KBM-7 (cell line): ENCODE data around the gene ADCY4.
"Not testable (repeated sequence)": the region's sequence is repeated elsewhere in the genome, so short reads cannot be mapped to it uniquely, and the experiment has no call there.

ENCODE experiments used
- DNase-seq: peaks from one replicate; pipeline ENCODE4 v3.0.0-alpha.2; 2015
- in situ Hi-C: fragments of 300-500 bp; cut with MboI; formaldehyde crosslinking; loops from 2 replicates; pipeline ENCODE4 v1.14.3; 2020; ENCODE audit warnings: low sequenced_read_pairs, low pct_unique_long_range_greater_than_20kb, mixed read lengths

ADCY4 gene

GRCh38 chr14:24368212-24368561 is 33.3 kb upstream of the ADCY4 start:
- no peak for DNase-seq
- in situ Hi-C loops: no loop called here

GRCh38 chr14:24367514-24368211 is 32.8 kb upstream of the ADCY4 start, which contains the start of gene NFATC4:
NFATC4 (plus strand) TSS chr14:24368184; CDS start chr14:24368341, 157 bp downstream.
- in situ Hi-C loops: no loop called here
- no peak for DNase-seq

GRCh38 chr14:24366721-24367513 is 32.0 kb upstream of the ADCY4 start:
- no peak for DNase-seq
- in situ Hi-C loops: no loop called here

- in situ Hi-C loops: no loop called here
- DNase-seq: no peak
Observed at GRCh38 chr14:24366413-24366720, 31.5 kb upstream of the ADCY4 start.

- in situ Hi-C loops: no loop called here
- peak; percentile 96 for DNase-seq
Observed at GRCh38 chr14:24365600-24366412, 30.9 kb upstream of the ADCY4 start.

- DNase-seq: no peak
- in situ Hi-C loops: no loop called here
Observed at GRCh38 chr14:24364841-24365240, 30.0 kb upstream of the ADCY4 start.

- in situ Hi-C loops: no loop called here
- no peak for DNase-seq
Observed at GRCh38 chr14:24363401-24363800, 28.5 kb upstream of the ADCY4 start.

GRCh38 chr14:24362241-24362960 is 27.5 kb upstream of the ADCY4 start:
- in situ Hi-C loops: no loop called here
- no peak for DNase-seq

- in situ Hi-C loops: no loop called here
- no peak for DNase-seq
Observed at GRCh38 chr14:24361326-24361725, 26.5 kb upstream of the ADCY4 start.

- in situ Hi-C loops: no loop called here
- DNase-seq: no peak
Observed at GRCh38 chr14:24360281-24360680, 25.4 kb upstream of the ADCY4 start.

GRCh38 chr14:24356208-24356607 is 21.3 kb upstream of the ADCY4 start:
- in situ Hi-C loops: no loop called here
- DNase-seq: no peak

GRCh38 chr14:24355009-24355408 is 20.1 kb upstream of the ADCY4 start:
- in situ Hi-C loops: no loop called here
- DNase-seq: no peak

- DNase-seq, in situ Hi-C loops: not testable (repeated sequence)
Observed at GRCh38 chr14:24354482-24354825, 19.6 kb upstream of the ADCY4 start.

- no peak for DNase-seq
- in situ Hi-C loops: no loop called here
Observed at GRCh38 chr14:24353559-24354481, 18.9 kb upstream of the ADCY4 start.

GRCh38 chr14:24351517-24351916 is 16.6 kb upstream of the ADCY4 start:
- in situ Hi-C loops: no loop called here
- DNase-seq: no peak

- in situ Hi-C loops: loop anchor here (25.0 kb wide), 1 partner anchor 338 kb away; no protein-coding TSS in a partner anchor
- no peak for DNase-seq
Observed at GRCh38 chr14:24349742-24350141, 14.9 kb upstream of the ADCY4 start.

GRCh38 chr14:24348186-24348585 is 13.3 kb upstream of the ADCY4 start:
- no peak for DNase-seq
- in situ Hi-C loops: loop anchor here (25.0 kb wide), 1 partner anchor 339 kb away; no protein-coding TSS in a partner anchor

- no peak for DNase-seq
- in situ Hi-C loops: loop anchor here (25.0 kb wide), 1 partner anchor 340 kb away; no protein-coding TSS in a partner anchor
Observed at GRCh38 chr14:24347134-24347533, 12.3 kb upstream of the ADCY4 start.
